ACC112 (cell line): Measurements from ENCODE around the gene OPRL1.

ENCODE experiments used
- H2AFZ ChIP-seq: fragments of 200-600 bp; sonication (generic); one replicate; pipeline ENCODE4 v1.6.0; 2017; ENCODE audit warnings: antibody characterized with exemption, low read length; ENCODE audit not compliant: unreplicated experiment
- H3K27ac ChIP-seq: fragments of 200-600 bp; sonication (generic); 2 replicates; pipeline ENCODE4 v1.5.1; 2014; ENCODE audit warnings: low read depth, mild to moderate bottlenecking, antibody characterized with exemption, low read length, moderate library complexity
- H3K27me3 ChIP-seq: fragments of 200-600 bp; sonication (generic); 2 replicates; pipeline ENCODE4 v1.6.1; 2014; ENCODE audit warnings: mild to moderate bottlenecking, antibody characterized with exemption, low read length, moderate library complexity, mixed read lengths; ENCODE audit not compliant: insufficient read depth
- H3K36me3 ChIP-seq: fragments of 200-600 bp; sonication (generic); 2 replicates; pipeline ENCODE4 v1.6.1; 2016; ENCODE audit warnings: mild to moderate bottlenecking, antibody characterized with exemption, low read length, moderate library complexity, mixed read lengths; ENCODE audit not compliant: insufficient read depth
- H3K4me1 ChIP-seq: fragments of 200-600 bp; sonication (generic); one replicate; pipeline ENCODE4 v1.6.1; 2016; ENCODE audit warnings: low read length, mixed read lengths; ENCODE audit not compliant: insufficient read depth, unreplicated experiment, control insufficient read depth
- H3K4me3 ChIP-seq: fragments of 200-600 bp; sonication (generic); 2 replicates; pipeline ENCODE4 v1.5.1; 2014; ENCODE audit warnings: mild to moderate bottlenecking, low read depth, low read length
- H3K79me2 ChIP-seq: fragments of 200-600 bp; sonication (generic); one replicate; pipeline ENCODE4 v1.6.0; 2016; ENCODE audit warnings: low read length; ENCODE audit not compliant: control insufficient read depth, unreplicated experiment, insufficient read depth

OPRL1 gene

GRCh38 chr20:64101731-64102621 lies 22.1 kb downstream of the OPRL1 start:
- peaks cover 39% of the 10 kb centered on the region for H3K27me3 ChIP-seq
- H2AFZ ChIP-seq, result no peak overlapping the region
- H3K36me3 ChIP-seq, result no peaks in the 10 kb centered on the region
- H3K27ac ChIP-seq, result no peak overlapping the region
- H3K4me3 ChIP-seq, result no peak overlapping the region
- H3K79me2 ChIP-seq, result no peaks in the 10 kb centered on the region
- H3K4me1 ChIP-seq, result no peaks in the 10 kb centered on the region

DNA sequence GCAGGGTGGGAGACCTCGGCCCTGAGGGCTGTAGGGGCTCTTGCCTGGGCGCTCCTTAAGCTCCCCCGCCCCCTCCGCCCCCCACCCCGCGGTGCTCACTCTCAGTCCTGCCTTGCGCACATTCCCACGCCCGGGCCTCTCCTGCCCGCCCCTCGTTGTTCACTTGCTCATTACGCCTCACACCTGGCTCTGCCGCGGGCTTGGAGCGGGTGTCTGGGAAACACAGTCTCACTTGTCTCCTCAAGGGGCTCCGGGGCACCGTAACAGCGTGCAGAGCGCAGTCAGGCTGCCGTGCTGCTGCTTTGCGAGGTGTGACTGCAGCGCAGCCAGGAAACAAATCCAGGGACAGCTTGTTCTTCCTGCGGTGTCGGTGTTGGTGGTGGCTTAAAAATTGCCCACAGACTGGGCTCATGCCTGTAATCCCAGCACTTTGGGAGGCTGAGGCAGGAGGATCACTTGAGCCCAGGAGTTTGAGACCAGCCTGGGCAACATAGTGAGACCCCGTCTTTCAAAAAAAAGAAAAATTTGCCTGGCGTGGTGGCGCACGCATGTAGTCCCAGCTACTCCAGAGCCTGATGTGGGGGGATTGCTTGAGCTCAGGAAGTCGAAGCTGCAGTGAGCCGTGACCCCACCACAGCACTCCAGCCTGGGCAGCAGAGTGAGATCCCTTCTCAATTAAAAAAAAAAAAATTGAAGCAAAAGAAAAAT lies 22.9 kb downstream of the OPRL1 start:
- Histone ChIP-seq H3K79me2 (no peaks in the 10 kb centered on the region), H3K4me3 (no peak overlapping the region), H3K4me1 (no peaks in the 10 kb centered on the region), H3K27ac (no peak overlapping the region), H2AFZ (no peak overlapping the region), H3K27me3 (peaks cover 39% of the 10 kb centered on the region), H3K36me3 (no peaks in the 10 kb centered on the region)

GRCh38 chr20:64103871-64104666 lies 24.2 kb downstream of the OPRL1 start:
- H3K79me2 ChIP-seq, result no peaks in the 10 kb centered on the region

GRCh38 chr20:64104667-64105451 lies 25.0 kb downstream of the OPRL1 start:
- no peak overlapping the region for H3K27ac ChIP-seq
- peaks cover 39% of the 10 kb centered on the region for H3K27me3 ChIP-seq
- no peaks in the 10 kb centered on the region for H3K79me2 ChIP-seq
- H2AFZ ChIP-seq, result no peak overlapping the region
- H3K36me3 ChIP-seq, result no peaks in the 10 kb centered on the region
- H3K4me1 ChIP-seq, result no peaks in the 10 kb centered on the region
- no peak overlapping the region for H3K4me3 ChIP-seq

More at GRCh38 chr20:64103871-64104666, 24.2 kb downstream of the OPRL1 start:
- H3K27ac ChIP-seq, result no peak overlapping the region
- no peaks in the 10 kb centered on the region for H3K36me3 ChIP-seq
- H3K4me3 ChIP-seq, result no peak overlapping the region
- H3K4me1 ChIP-seq, result no peaks in the 10 kb centered on the region
- peaks cover 39% of the 10 kb centered on the region for H3K27me3 ChIP-seq
- H2AFZ ChIP-seq, result no peak overlapping the region

GRCh38 chr20:64105846-64106434 lies 26.1 kb downstream of the OPRL1 start:
- Histone ChIP-seq H3K79me2 (no peaks in the 10 kb centered on the region), H3K27ac (no peak overlapping the region), H3K4me1 (no peaks in the 10 kb centered on the region), H3K27me3 (peaks cover 33% of the 10 kb centered on the region), H2AFZ (no peak overlapping the region), H3K4me3 (no peak overlapping the region), H3K36me3 (no peaks in the 10 kb centered on the region)

- Histone ChIP-seq H3K4me3 (no peak overlapping the region), H3K27ac (no peak overlapping the region), H3K27me3 (peaks cover 27% of the 10 kb centered on the region), H3K79me2 (no peaks in the 10 kb centered on the region), H3K36me3 (no peaks in the 10 kb centered on the region), H2AFZ (no peak overlapping the region), H3K4me1 (no peaks in the 10 kb centered on the region)
Observed at GRCh38 chr20:64106435-64106961, 26.6 kb downstream of the OPRL1 start.

DNA sequence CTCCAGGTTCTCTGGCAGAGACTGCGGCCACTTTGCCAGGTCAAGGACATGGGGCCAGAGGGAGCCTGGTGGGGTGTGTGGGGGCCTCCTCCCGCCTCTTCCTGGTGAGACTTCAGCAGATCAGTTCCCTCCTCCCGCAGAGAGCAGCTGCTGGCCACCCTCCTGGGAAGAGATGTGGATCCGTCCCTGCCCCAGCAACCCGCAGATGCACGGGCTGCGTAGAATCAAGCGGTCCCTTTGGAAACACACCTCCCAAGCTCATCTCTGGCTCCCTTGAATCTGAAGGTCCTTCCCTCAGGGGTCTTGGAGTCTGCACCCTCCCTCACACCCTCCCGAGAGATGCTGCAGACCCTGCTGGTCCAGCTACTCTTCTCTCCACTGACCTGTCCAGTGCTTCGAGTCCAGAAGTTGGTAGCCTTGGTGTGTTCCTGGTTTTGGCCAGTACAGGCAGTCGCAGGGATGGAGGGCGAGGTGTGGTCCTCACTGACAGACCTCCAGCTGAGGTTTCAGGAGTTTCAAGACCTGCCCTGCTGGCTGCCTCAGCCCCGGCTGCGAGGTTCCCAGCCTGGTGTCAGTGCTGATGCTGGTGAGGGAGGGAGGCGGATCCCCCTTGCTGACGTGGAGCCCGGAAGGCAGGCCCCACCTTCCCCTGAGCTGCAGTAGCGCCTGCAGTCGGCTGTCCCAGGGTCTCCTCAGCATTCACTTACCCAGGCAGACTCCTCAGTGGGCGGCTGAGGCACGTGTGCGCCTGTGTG lies 27.3 kb downstream of the OPRL1 start, which contains the start of gene NPBWR2:
Gene NPBWR2 (minus strand): TSS at position 585 of the 755 bp plus-strand sequence. CDS start 734 bp downstream, outside the sequence.
- H3K79me2 ChIP-seq, result no peaks in the 10 kb centered on the region
- H3K4me3 ChIP-seq, result no peak within 1 kb of the TSS
- peaks cover 20% of the 10 kb centered on the region for H3K27me3 ChIP-seq
- H2AFZ ChIP-seq, result no peak within 1 kb of the TSS
- H3K4me1 ChIP-seq, result no peaks in the 10 kb centered on the region
- H3K27ac ChIP-seq, result no peak within 1 kb of the TSS
- no peaks in the 10 kb centered on the region for H3K36me3 ChIP-seq

DNA sequence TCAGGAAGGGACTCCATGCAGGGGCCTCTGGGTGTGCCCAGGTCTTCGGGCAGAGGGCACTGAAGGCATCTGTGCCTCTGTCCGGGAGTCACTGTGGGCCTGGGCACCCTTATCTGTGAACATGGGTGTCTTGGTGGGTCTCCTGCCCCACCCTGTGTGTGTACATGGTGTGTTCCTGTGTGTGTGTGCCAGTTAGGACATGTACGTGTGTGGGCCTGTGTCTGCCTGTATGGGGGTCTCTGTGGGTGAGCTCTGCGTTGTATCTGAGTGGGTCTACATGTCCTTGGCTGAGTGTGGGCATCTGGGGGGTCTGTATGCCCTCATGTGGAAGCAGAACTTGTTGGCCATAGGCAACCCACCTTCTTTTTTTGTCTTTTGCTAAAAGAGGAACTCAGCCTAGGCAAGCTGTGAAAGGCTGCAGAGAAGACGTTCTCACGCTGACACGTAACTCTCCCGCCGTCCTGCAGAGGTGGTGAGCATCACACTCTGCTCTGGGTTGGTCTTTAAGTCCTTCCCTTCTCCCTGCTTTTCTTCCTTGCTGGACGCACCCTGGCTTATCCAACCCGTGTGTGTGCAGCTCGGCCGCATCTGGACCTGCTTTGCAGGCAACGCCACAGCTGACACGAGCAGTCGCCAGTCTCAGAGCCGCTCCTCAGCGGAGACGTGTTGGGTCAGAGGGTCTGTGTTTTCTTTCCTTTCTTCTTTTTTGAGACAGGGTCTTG lies 28.0 kb downstream of the OPRL1 start:
- Histone ChIP-seq H3K4me3 (no peak overlapping the region), H3K79me2 (no peaks in the 10 kb centered on the region), H2AFZ (no peak overlapping the region), H3K36me3 (no peaks in the 10 kb centered on the region), H3K27ac (no peak overlapping the region), H3K27me3 (peaks cover 13% of the 10 kb centered on the region), H3K4me1 (no peaks in the 10 kb centered on the region)
